ENCODE measurements around the gene OBSCN.

The OBSCN gene

DNA sequence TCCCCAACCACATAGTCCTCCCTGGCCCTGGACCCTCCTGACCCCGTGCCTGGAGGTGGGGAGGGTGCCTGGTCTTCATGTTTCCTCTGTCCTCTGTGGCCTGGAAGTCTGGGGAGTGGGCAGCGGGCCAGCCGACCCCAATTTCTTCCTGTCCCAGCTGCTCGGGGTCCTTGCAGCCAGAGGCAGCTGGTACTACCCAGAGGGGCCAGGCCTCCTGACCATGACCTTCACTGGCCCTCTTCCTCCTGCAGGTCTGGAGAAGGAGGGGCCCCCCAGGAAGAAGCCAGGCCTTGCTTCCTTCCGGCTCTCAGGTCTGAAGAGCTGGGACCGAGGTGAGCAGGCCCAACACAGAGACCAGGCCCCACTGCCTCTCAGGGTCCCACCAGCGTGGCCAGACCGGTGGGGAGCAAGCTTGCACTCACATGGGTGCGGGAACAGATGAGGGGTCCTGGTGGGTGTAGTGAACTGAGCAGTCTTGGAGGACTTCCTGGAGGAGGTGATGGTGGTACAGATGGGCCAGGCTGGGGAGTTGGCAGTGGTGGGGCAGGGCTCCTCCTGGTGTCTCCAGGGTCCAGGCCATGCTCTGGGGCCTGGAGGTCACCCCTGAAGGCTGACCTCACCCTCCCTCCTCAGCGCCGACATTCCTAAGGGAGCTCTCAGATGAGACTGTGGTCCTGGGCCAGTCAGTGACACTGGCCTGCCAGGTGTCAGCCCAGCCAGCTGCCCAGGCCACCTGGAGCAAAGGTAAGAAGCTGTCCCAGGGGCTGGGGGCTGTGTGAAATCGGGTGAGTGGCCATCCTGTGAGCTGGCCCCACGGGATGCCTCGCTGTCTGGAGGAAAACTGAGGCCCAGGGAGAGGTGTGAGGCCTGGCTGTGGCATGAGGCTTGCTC lies 166.1 kb downstream of the OBSCN start:
- DNase-seq = no peak

DNA sequence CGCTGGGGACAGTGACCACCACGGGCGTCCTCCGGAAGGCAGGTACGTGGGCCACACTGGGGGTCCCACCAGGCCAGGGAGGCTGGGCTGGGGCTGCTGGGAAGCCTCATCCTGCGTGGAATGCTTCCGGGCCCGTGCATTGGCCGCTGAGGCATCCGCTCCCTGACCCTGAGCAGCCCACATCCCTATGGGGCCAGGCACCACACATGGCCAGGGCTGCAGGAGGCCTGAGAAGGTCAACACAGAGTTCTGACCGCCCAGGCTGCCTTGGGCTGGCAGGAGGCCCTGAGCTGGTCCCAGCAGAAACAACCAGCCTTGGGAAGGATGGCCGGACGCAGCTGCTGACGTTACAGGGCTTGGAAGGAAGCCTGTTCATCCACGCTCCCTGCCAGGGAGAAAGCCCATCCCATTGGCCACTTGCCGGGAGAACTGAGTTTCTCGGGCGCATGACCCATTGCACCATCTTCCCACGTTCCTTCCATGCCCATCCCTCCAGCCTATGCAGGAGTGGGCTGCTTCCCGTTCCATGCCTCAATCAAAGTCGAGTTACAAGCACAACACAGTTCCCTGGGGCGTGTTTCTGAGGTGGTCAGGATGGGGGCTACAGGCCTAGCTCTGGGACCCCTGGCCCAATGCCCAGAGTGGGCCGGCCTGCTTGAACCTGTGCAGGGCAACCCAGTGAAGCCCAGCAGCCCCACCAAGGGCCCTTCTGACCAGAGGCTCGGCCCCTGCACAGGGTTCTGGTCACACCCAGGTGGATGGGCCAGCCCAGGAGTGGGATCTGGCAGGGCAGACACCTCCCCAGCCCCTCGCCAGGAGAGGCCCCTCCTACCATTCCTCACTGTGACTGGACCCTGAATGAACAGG lies 167.1 kb downstream of the OBSCN start:
- DNase-seq = no peak

DNA sequence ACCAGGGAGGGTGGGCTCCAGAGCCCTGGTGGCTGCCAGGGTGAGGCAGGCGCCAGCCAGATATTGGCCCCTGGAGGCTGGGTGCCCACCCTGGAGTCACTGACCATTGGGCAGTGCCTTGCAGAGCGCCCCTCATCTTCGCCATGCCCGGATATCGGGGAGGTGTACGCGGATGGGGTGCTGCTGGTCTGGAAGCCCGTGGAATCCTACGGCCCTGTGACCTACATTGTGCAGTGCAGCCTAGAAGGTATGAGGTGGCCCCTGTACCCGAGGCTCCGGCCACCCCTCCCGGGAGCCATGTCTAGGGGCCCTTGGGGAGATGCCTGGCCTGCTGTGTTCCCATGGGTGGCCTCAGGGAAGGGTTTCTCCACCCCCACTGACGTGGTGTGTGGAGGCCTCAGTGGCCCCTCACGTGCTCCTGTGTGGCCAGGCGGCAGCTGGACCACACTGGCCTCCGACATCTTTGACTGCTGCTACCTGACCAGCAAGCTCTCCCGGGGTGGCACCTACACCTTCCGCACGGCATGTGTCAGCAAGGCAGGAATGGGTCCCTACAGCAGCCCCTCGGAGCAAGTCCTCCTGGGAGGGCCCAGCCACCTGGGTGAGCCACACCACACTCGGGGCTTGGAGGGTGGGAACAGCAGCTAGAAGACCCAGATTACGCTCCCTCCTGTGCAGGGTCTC lies 167.9 kb downstream of the OBSCN start:
- DNase-seq = no peak

DNA sequence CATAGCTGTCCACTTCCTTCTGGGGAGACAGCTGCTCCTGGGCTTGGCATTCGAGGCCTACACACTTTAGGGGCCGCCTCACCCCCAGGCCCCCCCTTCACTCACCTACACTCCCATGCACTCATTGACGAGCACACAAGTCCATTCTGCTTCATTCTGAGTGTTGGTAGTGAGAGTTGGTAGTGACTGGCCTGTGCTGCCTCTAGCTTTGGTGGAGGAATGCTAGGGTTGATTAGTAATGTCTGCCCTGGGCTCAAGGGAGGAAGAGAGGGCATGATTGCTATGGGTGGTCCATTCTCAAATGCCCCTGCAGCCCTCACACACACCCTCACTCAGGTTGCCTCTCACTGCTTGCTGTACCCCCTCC lies 168.4 kb downstream of the OBSCN start:
- DNase-seq = peak; percentile 38

DNA sequence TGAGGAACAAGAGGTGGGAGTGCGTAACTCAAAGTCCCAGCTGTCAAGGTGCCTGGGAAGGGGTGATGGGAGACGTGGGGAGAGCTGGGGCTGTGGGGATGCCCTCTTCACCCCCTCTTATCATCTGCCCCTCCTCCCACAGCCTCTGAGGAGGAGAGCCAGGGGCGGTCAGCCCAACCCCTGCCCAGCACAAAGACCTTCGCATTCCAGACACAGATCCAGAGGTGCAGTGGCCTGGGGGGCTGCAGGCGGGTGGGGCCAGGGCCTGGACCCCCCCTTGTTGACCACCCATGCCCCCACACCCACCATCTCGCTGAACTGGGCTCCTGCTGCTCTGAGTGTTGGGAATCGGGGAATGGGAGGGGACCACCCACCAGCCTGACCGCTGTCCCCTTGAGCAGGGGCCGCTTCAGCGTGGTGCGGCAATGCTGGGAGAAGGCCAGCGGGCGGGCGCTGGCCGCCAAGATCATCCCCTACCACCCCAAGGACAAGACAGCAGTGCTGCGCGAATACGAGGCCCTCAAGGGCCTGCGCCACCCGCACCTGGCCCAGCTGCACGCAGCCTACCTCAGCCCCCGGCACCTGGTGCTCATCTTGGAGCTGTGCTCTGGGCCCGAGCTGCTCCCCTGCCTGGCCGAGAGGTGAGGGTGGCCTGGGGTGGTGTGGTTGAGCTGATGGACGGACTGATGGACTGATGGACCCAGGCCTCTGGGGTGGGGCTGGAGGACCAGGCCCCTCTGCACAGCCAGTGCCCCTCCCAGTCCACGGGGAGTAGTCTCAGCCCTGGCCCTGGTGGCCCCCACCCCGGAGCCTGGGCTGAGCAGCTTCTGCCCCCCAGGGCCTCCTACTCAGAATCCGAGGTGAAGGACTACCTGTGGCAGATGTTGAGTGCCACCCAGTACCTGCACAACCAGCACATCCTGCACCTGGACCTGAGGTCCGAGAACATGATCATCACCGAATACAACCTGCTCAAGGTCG lies 169.1 kb downstream of the OBSCN start:
- DNase-seq = no peak

DNA sequence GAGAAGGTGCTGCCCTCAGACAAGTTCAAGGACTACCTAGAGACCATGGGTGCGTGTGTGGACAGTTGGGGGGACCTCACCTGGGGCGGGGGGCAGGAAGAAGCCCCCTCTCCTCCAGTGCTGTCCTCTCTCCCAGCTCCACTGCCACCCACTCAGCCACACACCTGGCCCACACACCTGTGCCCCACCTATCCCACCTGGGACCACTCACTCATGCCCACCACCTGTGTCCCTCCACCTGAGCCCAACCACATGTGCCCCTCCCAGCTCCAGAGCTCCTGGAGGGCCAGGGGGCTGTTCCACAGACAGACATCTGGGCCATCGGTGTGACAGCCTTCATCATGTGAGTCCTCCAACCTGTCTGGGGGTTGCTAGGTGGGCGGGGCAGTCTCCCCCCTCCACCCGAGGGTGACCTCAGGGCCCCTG lies 169.8 kb downstream of the OBSCN start:
- DNase-seq = no peak

DNA sequence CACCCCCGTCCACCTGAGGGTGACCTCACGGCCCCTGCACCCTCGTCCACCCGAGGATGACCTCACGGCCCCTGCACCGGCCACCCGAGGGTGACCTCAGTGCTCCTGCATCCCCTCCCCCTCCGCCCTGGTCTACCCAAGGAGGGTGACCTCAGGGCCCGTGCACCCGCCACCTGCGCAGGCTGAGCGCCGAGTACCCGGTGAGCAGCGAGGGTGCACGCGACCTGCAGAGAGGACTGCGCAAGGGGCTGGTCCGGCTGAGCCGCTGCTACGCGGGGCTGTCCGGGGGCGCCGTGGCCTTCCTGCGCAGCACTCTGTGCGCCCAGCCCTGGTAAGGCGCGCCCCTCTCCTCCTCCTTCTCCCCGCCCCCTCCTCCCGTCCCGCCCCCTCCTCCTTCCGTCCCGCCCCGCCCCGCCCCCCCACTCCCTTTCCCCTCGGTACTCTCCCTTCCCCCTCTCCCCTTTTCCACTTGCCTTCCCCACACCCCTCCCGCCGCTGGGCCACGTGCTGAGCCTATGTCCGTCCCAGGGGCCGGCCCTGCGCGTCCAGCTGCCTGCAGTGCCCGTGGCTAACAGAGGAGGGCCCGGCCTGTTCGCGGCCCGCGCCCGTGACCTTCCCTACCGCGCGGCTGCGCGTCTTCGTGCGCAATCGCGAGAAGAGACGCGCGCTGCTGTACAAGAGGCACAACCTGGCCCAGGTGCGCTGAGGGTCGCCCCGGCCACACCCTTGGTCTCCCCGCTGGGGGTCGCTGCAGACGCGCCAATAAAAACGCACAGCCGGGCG lies 170.4 kb downstream of the OBSCN start:
- DNase-seq = peak; percentile 85

DNA sequence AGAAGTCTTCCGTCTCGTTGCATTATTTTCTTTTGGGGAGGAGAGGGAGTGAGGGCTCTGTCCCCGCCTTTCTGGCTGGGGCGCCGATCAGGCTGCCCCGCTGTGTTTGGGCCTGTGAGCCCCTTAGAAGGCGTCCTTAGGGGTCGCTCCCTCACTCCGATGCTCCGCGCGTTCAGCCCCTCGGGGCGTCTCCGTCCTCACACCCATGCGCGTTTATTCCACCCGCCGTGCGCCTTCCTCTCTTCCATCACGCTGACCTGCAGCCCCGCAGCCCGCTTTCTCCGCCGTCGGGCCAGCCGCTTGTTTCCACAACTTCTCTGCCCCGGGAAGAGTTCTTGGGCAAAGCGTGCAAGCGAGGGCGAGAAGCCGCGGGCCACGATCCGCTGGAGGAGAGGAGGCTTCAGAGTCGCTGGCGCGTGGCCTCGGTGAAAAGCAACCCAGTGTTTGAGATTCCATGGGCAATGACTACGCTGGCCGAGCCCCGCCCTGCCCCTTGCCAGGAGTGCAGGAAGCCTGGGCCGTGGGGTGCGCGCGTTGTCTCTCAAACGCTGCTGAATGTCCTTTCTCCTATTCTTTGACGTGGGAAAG lies 171.1 kb downstream of the OBSCN start:
- no peak for DNase-seq

DNA sequence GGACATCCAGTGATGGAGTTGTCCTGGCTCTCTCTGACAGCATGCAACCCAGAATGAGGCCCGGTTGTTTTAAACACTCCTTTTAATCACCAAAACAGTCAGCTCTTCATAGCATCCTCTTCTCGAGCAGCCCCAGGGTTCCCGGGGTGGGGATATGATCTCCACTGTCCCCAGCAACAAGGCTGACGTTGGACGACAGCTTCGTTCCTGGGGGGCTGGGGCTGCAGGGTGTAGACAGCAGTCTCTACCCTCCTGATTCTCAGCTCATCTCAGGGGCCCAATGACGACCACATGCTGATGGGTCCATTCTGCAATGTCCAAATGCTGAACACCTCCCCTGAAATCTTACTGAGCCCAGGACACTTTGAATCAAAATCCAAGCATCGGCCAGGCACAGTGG lies 171.8 kb downstream of the OBSCN start:
- DNase-seq = no peak

DNA sequence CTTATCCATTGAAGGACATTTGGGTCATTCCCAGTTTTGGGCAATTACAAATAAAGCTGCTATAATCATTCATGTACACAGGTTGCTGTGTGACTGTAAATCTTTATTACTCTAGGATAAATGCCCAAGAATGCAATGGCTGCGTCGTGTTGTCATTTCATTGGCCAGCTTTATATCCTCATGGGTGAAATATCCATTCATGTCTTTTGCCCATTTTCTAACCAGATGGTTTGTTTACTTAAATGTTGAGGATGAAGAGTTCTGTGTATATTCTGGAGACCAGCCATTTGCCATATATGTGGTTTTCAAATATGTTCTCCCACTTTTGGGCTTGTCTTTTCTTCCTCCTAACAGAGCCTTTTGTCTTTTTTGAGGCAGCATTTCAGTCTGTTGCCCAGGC lies 173.5 kb downstream of the OBSCN start:
- no peak for DNase-seq

DNA sequence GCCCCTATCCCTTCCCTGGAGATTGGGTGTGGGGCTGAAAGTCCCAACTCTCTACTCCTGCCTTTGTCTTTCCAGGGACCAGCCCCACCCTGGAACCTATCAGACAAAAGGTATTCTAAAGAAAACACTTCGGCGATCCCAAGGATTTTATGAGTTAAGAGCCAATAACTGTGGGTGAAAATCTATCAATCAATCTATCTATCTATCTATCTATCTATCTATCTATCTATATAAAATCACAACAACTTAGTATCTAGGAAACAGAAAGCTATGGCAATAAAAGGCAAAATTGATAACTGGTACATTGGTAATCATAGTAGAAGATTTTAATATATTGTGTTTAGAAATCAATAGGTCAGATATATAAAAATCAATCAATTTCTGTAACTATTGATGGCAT lies 175.9 kb downstream of the OBSCN start:
- DNase-seq = no peak

DNA sequence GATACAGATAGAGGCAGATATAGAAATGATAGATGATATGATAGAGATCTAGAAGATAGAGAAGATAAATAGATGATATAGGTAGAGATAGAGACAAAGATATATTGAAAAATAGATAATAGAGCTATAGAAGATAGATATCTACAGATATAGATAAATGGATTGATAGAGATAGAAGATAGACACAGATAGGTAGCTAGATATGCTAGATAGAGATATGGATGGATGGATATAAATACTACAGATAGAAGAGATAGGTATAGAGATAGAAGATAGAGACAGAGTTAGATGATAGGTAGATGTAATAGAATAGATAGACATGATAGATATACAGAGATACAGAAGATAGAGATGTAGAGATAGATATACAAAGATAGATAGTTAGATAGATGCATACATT lies 177.4 kb downstream of the OBSCN start:
- DNase-seq = no peak

DNA sequence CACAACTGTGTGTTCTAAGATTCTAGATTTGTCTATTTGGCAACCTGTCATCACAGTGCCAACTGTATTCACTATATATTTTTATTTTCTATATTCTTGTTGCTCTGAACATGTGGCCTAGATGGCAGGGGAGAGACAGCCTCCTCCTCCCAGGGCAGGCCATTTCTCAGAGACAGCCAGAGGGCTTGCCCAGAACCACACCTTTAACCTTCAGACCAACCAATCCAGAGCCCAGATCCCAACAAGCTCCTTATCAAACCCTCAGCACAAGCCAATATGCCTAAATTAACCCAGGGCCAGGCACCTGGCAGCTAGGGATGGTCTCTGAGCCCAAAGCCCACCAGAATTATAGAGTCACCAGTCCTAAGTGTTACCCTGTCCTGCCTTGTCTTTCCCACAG lies 179.5 kb downstream of the OBSCN start:
- DNase-seq = no peak

DNA sequence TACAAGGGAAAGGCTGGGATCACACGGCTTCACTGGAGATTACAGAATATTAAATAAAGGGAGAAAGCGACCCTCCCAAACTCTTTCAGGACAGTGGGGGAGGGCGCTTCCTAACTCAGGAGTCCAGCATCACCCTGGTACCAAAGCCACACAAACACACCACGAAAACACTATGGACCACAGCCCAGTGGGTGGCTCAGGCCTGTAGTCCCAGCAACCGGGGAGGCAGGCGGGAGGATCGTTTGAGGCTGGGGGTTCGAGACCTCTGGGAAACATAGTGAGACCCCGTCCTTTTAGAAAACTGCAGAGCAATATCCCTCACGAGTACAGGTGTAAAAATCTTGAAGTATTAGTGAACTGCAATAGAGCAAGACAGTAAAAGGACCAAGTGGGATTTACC lies 182.8 kb downstream of the OBSCN start:
- no peak for DNase-seq

DNA sequence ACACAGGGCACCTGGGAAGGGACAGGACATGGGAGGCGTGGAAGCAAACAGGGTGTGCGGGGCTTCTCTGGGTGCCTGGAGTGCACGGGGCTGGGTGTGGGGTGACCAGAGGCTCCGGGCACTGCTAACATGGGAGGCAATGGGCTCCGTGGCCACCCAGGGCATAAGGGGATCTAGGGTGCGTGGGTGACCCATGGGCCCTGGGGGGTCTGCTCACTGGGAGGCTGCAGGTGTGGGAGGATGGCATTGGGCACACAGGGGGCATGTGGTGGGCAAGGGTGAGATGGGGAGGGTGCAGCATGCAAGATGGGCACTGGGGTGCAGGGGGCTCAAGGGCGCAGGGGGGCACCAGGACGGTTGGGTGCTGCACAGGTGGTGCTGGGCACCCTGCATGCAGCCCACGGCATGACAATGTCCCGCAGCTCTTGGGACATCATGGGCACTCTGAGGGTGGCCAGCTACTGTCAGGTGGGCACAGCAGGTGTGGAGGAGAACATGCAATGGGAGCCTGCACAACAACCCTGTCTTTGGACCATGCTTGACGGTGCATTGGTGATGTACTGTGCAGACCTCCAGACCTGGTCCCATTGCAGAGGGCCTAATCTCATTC lies 183.7 kb downstream of the OBSCN start:
- no peak for DNase-seq

DNA sequence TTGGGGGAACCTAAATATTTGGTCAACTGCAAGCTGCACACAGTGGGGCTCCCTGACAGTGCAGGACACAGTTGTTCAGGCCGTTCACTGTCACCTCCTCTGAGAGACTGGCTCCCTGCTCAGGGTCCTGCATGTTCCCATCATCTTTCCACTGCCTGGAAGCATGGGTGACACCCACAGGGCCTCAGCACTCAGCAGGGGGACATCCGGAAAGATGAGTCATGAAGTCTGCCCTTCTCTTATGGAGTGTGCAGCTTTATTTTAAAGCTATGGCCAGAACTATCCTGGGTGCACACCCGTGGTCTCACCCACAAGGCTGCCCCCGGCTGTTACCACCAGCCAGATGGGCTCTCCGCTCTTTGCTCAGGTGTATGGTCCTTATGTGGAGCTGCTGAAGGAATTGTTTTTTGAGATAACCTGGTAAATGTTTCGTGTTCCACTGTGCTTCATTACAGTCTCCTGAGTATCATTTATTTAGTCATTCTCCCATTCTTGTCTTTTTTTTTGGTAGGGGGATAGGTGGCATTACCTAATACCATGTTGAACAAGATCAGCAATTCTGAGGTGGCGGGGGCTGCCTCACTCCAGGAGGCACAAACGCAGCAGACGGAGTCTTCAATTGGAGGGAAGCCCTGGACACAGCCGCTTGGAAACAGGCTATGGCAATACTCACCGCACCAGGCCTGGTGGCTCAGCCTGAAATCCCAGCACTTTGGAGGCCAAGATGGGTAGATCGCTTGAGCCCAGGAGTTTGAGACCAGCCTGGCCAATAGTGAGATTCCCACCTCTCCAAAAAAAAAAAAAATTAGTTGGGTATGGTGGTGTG lies 184.5 kb downstream of the OBSCN start:
- no peak for DNase-seq

DNA sequence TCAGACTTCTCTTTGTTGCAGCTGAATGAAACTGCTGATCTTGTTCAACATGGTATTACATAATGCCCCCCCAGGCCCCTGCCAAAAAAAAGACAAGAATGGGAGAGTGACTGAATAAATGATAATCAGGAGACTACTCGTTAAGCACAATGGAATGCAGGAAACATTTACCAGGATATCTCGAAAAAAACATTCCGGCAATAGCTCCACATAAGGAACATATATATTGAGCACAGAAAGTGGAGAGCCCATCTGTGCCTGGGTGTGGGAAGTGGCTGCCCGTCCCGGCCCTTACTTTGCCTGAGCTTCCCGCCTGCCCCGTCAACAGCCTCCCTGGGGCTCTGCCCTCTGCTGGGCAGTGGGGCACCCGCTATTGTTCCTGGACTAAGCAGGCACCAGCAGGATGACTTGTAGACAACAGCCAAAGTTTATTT lies 185.4 kb downstream of the OBSCN start:
- no peak for DNase-seq

DNA sequence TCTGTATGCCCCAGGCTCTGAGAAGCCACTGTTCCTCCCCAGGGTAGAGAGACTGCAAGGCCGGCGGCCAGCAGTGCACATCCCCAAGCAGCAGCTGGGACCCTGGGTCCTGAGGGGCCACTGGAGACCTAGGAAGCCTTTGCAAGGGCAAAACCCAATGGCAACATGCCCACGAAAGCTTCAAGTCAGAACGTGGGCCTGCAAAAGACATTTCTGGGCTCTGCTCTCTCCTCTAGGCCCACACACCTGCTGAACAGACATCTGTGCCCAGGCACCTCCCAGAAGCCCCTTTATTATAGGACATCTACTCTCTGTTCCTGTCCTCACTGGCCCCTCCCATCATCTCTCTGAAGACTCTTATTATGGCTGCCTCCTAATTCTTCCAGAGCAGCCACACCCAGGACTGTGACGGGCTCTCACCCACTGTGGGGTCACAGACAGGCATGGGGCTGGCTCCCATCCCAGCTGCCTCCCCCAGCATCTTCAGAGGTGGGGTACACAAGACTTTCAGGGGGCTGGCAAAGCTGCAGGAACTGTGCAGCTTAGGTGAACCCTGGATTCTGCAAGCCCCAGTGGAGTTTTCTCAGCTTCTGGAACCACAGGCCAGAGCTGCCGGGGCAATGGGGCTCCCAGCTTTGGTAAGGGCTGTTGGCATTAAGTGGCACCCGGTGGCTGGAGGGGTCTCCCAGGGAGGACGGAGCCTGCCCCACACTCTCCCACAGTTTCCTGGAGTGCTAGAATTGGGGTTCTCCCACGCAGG lies 186.1 kb downstream of the OBSCN start:
- DNase-seq = no peak
